ENCODE results near the gene TBL1XR1.
"Not testable (repeated sequence)": the region's sequence is repeated elsewhere in the genome, so short reads cannot be mapped to it uniquely, and the experiment has no call there.

Gene TBL1XR1

GRCh38 chr3:177045222-177045621 is 152.1 kb downstream of the TBL1XR1 start:
- intact Hi-C loops (cut with DNase I): no loop called here
- DNase-seq: peak in 1 of 10 donors; percentile 52

- intact Hi-C loops (cut with DNase I): loop anchor here (5.0 kb wide), 1 partner anchor 1340 kb away; no protein-coding TSS in a partner anchor
- no peak for DNase-seq
These were observed 155.3 kb downstream of the TBL1XR1 start for GRCh38 chr3:177041730-177042551.

- peak in 3 of 10 donors; percentile 21 to 81 (median 26) for DNase-seq
These were observed 156.1 kb downstream of the TBL1XR1 start for GRCh38 chr3:177041021-177041729.

GRCh38 chr3:177039490-177040274 is 157.6 kb downstream of the TBL1XR1 start:
- intact Hi-C loops (cut with DNase I): loop anchor here (5.0 kb wide), 1 partner anchor 1343 kb away; no protein-coding TSS in a partner anchor
- DNase-seq: no peak

More at GRCh38 chr3:177041021-177041729, 156.1 kb downstream of the TBL1XR1 start:
- intact Hi-C loops (cut with DNase I): loop anchor here (5.0 kb wide), 1 partner anchor 1341 kb away; no protein-coding TSS in a partner anchor

GRCh38 chr3:177037241-177037640 is 160.0 kb downstream of the TBL1XR1 start:
- DNase-seq: peak in 1 of 10 donors; percentile 32
- intact Hi-C loops (cut with DNase I): no loop called here

GRCh38 chr3:177035676-177036075 is 161.6 kb downstream of the TBL1XR1 start:
- DNase-seq: no peak
- intact Hi-C loops (cut with DNase I): no loop called here

- intact Hi-C loops (cut with DNase I): no loop called here
- DNase-seq: no peak
These were observed 162.3 kb downstream of the TBL1XR1 start for GRCh38 chr3:177034832-177035475.

- intact Hi-C loops (cut with DNase I): no loop called here
- no peak for DNase-seq
These were observed 170.6 kb downstream of the TBL1XR1 start for GRCh38 chr3:177026505-177027277.

GRCh38 chr3:177015881-177016280 is 181.4 kb downstream of the TBL1XR1 start:
- intact Hi-C loops (cut with DNase I): no loop called here
- DNase-seq: no peak

- DNase-seq: no peak
- intact Hi-C loops (cut with DNase I): no loop called here
These were observed 183.5 kb downstream of the TBL1XR1 start for GRCh38 chr3:177013681-177014280.

GRCh38 chr3:177005718-177006405 is 191.4 kb downstream of the TBL1XR1 start:
- intact Hi-C loops (cut with DNase I): no loop called here
- no peak for DNase-seq

- DNase-seq; intact Hi-C loops (cut with DNase I): not testable (repeated sequence)
These were observed 197.1 kb downstream of the TBL1XR1 start for GRCh38 chr3:177000159-177000558.

- no peak for DNase-seq
- intact Hi-C loops (cut with DNase I): no loop called here
These were observed 201.3 kb downstream of the TBL1XR1 start for GRCh38 chr3:176995946-176996345.

- no peak for DNase-seq
- intact Hi-C loops (cut with DNase I): no loop called here
These were observed 202.1 kb downstream of the TBL1XR1 start for GRCh38 chr3:176994891-176995781.

- DNase-seq: no peak
- intact Hi-C loops (cut with DNase I): no loop called here
These were observed 202.9 kb downstream of the TBL1XR1 start for GRCh38 chr3:176994393-176994792.

GRCh38 chr3:176992978-176993377 is 204.3 kb downstream of the TBL1XR1 start:
- no peak for DNase-seq
- intact Hi-C loops (cut with DNase I): no loop called here

GRCh38 chr3:176992565-176992964 is 204.7 kb downstream of the TBL1XR1 start:
- DNase-seq: no peak
- intact Hi-C loops (cut with DNase I): no loop called here

Measured in posterior cingulate gyrus (tissue), 11 donors.